GM23338 (cell line): ENCODE results near the gene ASPDH. TPM values are rescaled to one million over a fixed set of nuclear protein-coding genes. Genes with fewer than 3 reads are reported as not detected.

Experiments
- ATAC-seq: fragments of 200-7000 bp; cut with Tn5 transposase; 3 replicates; pipeline ENCODE4 v1.9.1; 2020
- DNase-seq: peaks from one replicate; pipeline ENCODE4 v3.0.0-alpha.2; 2015; ENCODE audit warnings: low spot score
- H2AFZ ChIP-seq: fragments of 200-600 bp; sonication (generic); 2 replicates; pipeline ENCODE4 v1.8.0; 2016; ENCODE audit warnings: antibody characterized with exemption, mild to moderate bottlenecking, moderate library complexity
- H3F3A ChIP-seq: fragments of 200-600 bp; sonication (generic); replicated peaks from 2 replicates; pipeline ENCODE4 v1.8.0; 2017; ENCODE audit warnings: antibody characterized with exemption, mixed run types, low read depth
- H3K27ac ChIP-seq: fragments of 200-600 bp; sonication (generic); 2 replicates; pipeline ENCODE4 v1.6.1; 2016; ENCODE audit warnings: low read depth
- H3K27me3 ChIP-seq: fragments of 200-600 bp; sonication (generic); 2 replicates; pipeline ENCODE4 v1.8.0; 2016; ENCODE audit warnings: mild to moderate bottlenecking, mixed run types, moderate library complexity; ENCODE audit not compliant: insufficient read depth
- H3K36me3 ChIP-seq: fragments of 200-600 bp; sonication (generic); 2 replicates; pipeline ENCODE4 v1.8.0; 2016; ENCODE audit warnings: mild to moderate bottlenecking; ENCODE audit not compliant: insufficient read depth
- H3K4me1 ChIP-seq: fragments of 200-600 bp; sonication (generic); 2 replicates; pipeline ENCODE4 v1.8.0; 2016; ENCODE audit warnings: mild to moderate bottlenecking, moderate library complexity; ENCODE audit not compliant: insufficient read depth
- H3K4me2 ChIP-seq: fragments of 200-600 bp; sonication (generic); 2 replicates; pipeline ENCODE4 v1.7.1; 2017; ENCODE audit warnings: mixed run types
- H3K4me3 ChIP-seq: fragments of 200-600 bp; sonication (generic); 2 replicates; pipeline ENCODE4 v1.6.1; 2016; ENCODE audit warnings: mixed run types
- H3K79me2 ChIP-seq: fragments of 200-600 bp; sonication (generic); replicated peaks from 2 replicates; pipeline ENCODE4 v1.8.0; 2017; ENCODE audit warnings: mild to moderate bottlenecking; ENCODE audit not compliant: insufficient read depth
- H3K9me2 ChIP-seq: fragments of 200-600 bp; sonication (generic); 2 replicates; pipeline ENCODE4 v1.8.0; 2017; ENCODE audit not compliant: insufficient read depth
- H4K20me1 ChIP-seq: fragments of 200-600 bp; sonication (generic); replicated peaks from 2 replicates; pipeline ENCODE4 v1.8.0; 2017; ENCODE audit warnings: mild to moderate bottlenecking; ENCODE audit not compliant: insufficient read depth
- H3K27ac Mint-ChIP-seq: 2 replicates; pipeline ENCODE4 v1.8.0; 2020; ENCODE audit warnings: inconsistent platforms, mild to moderate bottlenecking, moderate library complexity, mixed read lengths
- H3K27me3 Mint-ChIP-seq: 3 replicates; pipeline ENCODE4 v1.8.0; 2022; ENCODE audit warnings: low read depth, mild to moderate bottlenecking, moderate library complexity, mixed read lengths, inconsistent platforms; ENCODE audit not compliant: insufficient read depth, poor library complexity
- H3K36me3 Mint-ChIP-seq: 3 replicates; pipeline ENCODE4 v1.8.0; 2021; ENCODE audit warnings: low read depth, mild to moderate bottlenecking, inconsistent platforms, moderate library complexity, mixed read lengths
- H3K4me1 Mint-ChIP-seq: 3 replicates; pipeline ENCODE4 v1.8.0; 2020; ENCODE audit warnings: mild to moderate bottlenecking, inconsistent platforms, mixed read lengths
- H3K4me3 Mint-ChIP-seq: 3 replicates; pipeline ENCODE4 v1.8.0; 2021; ENCODE audit warnings: moderate library complexity, mild to moderate bottlenecking, inconsistent platforms, mixed read lengths
- H3K9me3 Mint-ChIP-seq: 3 replicates; pipeline ENCODE4 v1.8.0; 2020; ENCODE audit warnings: moderate library complexity, mild to moderate bottlenecking, inconsistent platforms, mixed read lengths
- CREB1 ChIP-seq: fragments of 250-450 bp; sonication (Bioruptor Pico); IDR thresholded peaks from 2 replicates; pipeline ENCODE4 v1.5.0; 2020; ENCODE audit warnings: low read depth, mild to moderate bottlenecking, moderate library complexity
- CTCF ChIP-seq, 2 experiments: fragments of 200-600 bp in 1 of 2; sonication (generic) in 1 of 2; conservative IDR thresholded peaks; 2 replicates each; pipeline versions ENCODE4 v1.5.1 to v1.6.1; 2016 to 2017; ENCODE audit warnings: antibody characterized with exemption in 2 of 2, low read depth in 2 of 2, mild to moderate bottlenecking in 2 of 2, moderate library complexity in 1 of 2
- ETS1 ChIP-seq: IDR thresholded peaks from 2 replicates; pipeline ENCODE4 v1.6.1; 2016; ENCODE audit warnings: antibody characterized with exemption
- EZH2 ChIP-seq: fragments of 200-600 bp; sonication (generic); IDR thresholded peaks from one replicate; pipeline ENCODE4 v1.8.0; 2017; ENCODE audit warnings: antibody characterized with exemption, mild to moderate bottlenecking, low read depth; ENCODE audit not compliant: unreplicated experiment
- EZH2phosphoT487 ChIP-seq: fragments of 200-600 bp; sonication (generic); IDR thresholded peaks from one replicate; pipeline ENCODE4 v1.8.1; 2018; ENCODE audit warnings: antibody characterized with exemption; ENCODE audit not compliant: unreplicated experiment
- NANOG ChIP-seq: IDR thresholded peaks from 2 replicates; pipeline ENCODE4 v1.6.1; 2016; ENCODE audit warnings: antibody characterized with exemption, borderline replicate concordance
- POLR2AphosphoS5 ChIP-seq: IDR thresholded peaks from 2 replicates; pipeline ENCODE4 v1.6.1; 2016; ENCODE audit warnings: antibody characterized with exemption, low read depth
- REST ChIP-seq: IDR thresholded peaks from one replicate; pipeline ENCODE4 v1.6.1; 2018; ENCODE audit warnings: antibody characterized with exemption; ENCODE audit not compliant: unreplicated experiment
- STAT1 ChIP-seq: IDR thresholded peaks from one replicate; pipeline ENCODE4 v1.6.1; 2016; ENCODE audit warnings: antibody characterized with exemption; ENCODE audit not compliant: unreplicated experiment
- ZNF114 ChIP-seq: fragments of 250-450 bp; sonication (Bioruptor Pico); IDR thresholded peaks from 2 replicates; pipeline ENCODE4 v1.5.0; 2020; ENCODE audit warnings: mild to moderate bottlenecking, moderate library complexity
- ZNF331 ChIP-seq: fragments of 250-450 bp; sonication (Bioruptor Pico); IDR thresholded peaks from 2 replicates; pipeline ENCODE4 v1.5.0; 2020; ENCODE audit warnings: low read depth, mild to moderate bottlenecking, moderate library complexity
- polyA plus RNA-seq: library from polyadenylated mRNA; unstranded; fragments of >200 nt; fragmentation: Nextera tagmentation; extraction: Ambion mirVana; gene quantifications from 2 replicates; pipeline ENCODE4 v1.2.1, GENCODE V29; 2016
- total RNA-seq: library from RNA; depleted of rRNA; stranded (reverse); fragments of >200 nt; shearing (Covaris generic); gene quantifications from 2 replicates; pipeline ENCODE4 v1.2.3, GENCODE V29; 2014

The ASPDH gene
- total and polyA plus RNA-seq, 2 experiments from 2014 or later, result not detected

- no peak for TF ChIP-seq STAT1
- no peak for TF ChIP-seq ZNF331
- no peak for TF ChIP-seq ETS1
- TF ChIP-seq POLR2AphosphoS5, result no peak
- TF ChIP-seq REST, result no peak
Observed at GRCh38 chr19:50498219-50499056, 15.3 kb downstream of the ASPDH start (continued).

- DNase-seq, result no peak
- H3K4me2 ChIP-seq, result no peak overlapping the region; the same call in 1 of the 2 replicates
- TF ChIP-seq REST (no peak), EZH2phosphoT487 (no peak), POLR2AphosphoS5 (no peak), CREB1 (CRISPR knock-in tag) (no peak), NANOG (no peak), ETS1 (no peak), ZNF331 (no peak), EZH2 (no peak), ZNF114 (CRISPR knock-in tag) (no peak), CTCF (conservative IDR thresholded peaks at IDR 0.05; ENCODE audit: low read depth in 2 of 2) (no peak)
Observed at GRCh38 chr19:50497022-50497405, 16.7 kb downstream of the ASPDH start.

More at GRCh38 chr19:50497022-50497405, 16.7 kb downstream of the ASPDH start:
- no peaks in the 10 kb centered on the region for H3K4me1 Mint-ChIP-seq
- Histone ChIP-seq H3F3A (no peaks in the 10 kb centered on the region), H3K4me3 (no peak overlapping the region), H3K4me1 (peaks cover 7% of the 10 kb centered on the region; the same call in 1 of the 2 replicates), H3K36me3 (no peaks in the 10 kb centered on the region), H2AFZ (no peak overlapping the region), H3K9me2 (no peaks in the 10 kb centered on the region), H4K20me1 (no peaks in the 10 kb centered on the region), H3K27ac (no peak overlapping the region), H3K79me2 (no peaks in the 10 kb centered on the region), H3K27me3 (peaks cover 85% of the 10 kb centered on the region)
- peaks cover 58% of the 10 kb centered on the region for H3K9me3 Mint-ChIP-seq
- H3K27me3 Mint-ChIP-seq, result peaks cover 10% of the 10 kb centered on the region
- no peak overlapping the region for H3K27ac Mint-ChIP-seq
- H3K36me3 Mint-ChIP-seq, result peaks cover 31% of the 10 kb centered on the region
- ATAC-seq, result no peak
- H3K4me3 Mint-ChIP-seq, result no peak overlapping the region
